GM23248 (cell line): Measurements from ENCODE around the gene FTL. TPM values are rescaled to one million over a fixed set of nuclear protein-coding genes. Genes with fewer than 3 reads are reported as not detected.

Experiments
- DNase-seq: peaks from one replicate; pipeline ENCODE4 v3.0.0-alpha.2; 2015
- H2AFZ ChIP-seq: fragments of 200-600 bp; sonication (generic); 2 replicates; pipeline ENCODE4 v1.6.1; 2016; ENCODE audit warnings: antibody characterized with exemption
- H3F3A ChIP-seq: fragments of 200-600 bp; sonication (generic); 2 replicates; pipeline ENCODE4 v1.6.1; 2016; ENCODE audit warnings: mild to moderate bottlenecking, antibody characterized with exemption, mixed run types; ENCODE audit not compliant: insufficient read depth
- H3K27ac ChIP-seq: fragments of 200-600 bp; sonication (generic); 2 replicates; pipeline ENCODE4 v1.5.1; 2016; ENCODE audit warnings: mild to moderate bottlenecking
- H3K27me3 ChIP-seq: fragments of 200-600 bp; sonication (generic); replicated peaks from 2 replicates; pipeline ENCODE4 v1.6.1; 2016; ENCODE audit warnings: mild to moderate bottlenecking; ENCODE audit not compliant: insufficient read depth
- H3K36me3 ChIP-seq: fragments of 200-600 bp; sonication (generic); 2 replicates; pipeline ENCODE4 v1.6.1; 2016; ENCODE audit warnings: low read depth, mild to moderate bottlenecking
- H3K4me1 ChIP-seq: fragments of 200-600 bp; sonication (generic); 2 replicates; pipeline ENCODE4 v1.6.1; 2016; ENCODE audit warnings: mild to moderate bottlenecking; ENCODE audit not compliant: insufficient read depth
- H3K4me2 ChIP-seq: fragments of 200-600 bp; sonication (generic); one replicate; pipeline ENCODE4 v1.6.1; 2016; ENCODE audit warnings: mild to moderate bottlenecking; ENCODE audit not compliant: unreplicated experiment
- H3K4me3 ChIP-seq: fragments of 200-600 bp; sonication (generic); 2 replicates; pipeline ENCODE4 v1.5.1; 2016; ENCODE audit warnings: mild to moderate bottlenecking
- H3K79me2 ChIP-seq: fragments of 200-600 bp; sonication (generic); 2 replicates; pipeline ENCODE4 v1.6.1; 2016; ENCODE audit warnings: mild to moderate bottlenecking; ENCODE audit not compliant: insufficient read depth
- H3K9ac ChIP-seq: fragments of 200-600 bp; sonication (generic); 2 replicates; pipeline ENCODE4 v1.6.1; 2016; ENCODE audit warnings: mild to moderate bottlenecking
- H3K9me2 ChIP-seq: fragments of 200-600 bp; sonication (generic); 2 replicates; pipeline ENCODE4 v1.6.1; 2016; ENCODE audit warnings: mixed run types, mild to moderate bottlenecking, moderate library complexity; ENCODE audit not compliant: insufficient read depth
- H3K9me3 ChIP-seq: fragments of 200-600 bp; sonication (generic); one replicate; pipeline ENCODE4 v1.6.1; 2017; ENCODE audit warnings: low read depth
- H4K20me1 ChIP-seq: fragments of 200-600 bp; sonication (generic); 2 replicates; pipeline ENCODE4 v1.6.0; 2016; ENCODE audit not compliant: insufficient read depth
- EZH2 ChIP-seq: fragments of 200-600 bp; sonication (generic); IDR thresholded peaks from 2 replicates; pipeline ENCODE4 v1.6.1; 2018; ENCODE audit warnings: antibody characterized with exemption, mild to moderate bottlenecking; ENCODE audit not compliant: insufficient read depth, poor library complexity, severe bottlenecking
- EZH2phosphoT487 ChIP-seq: fragments of 200-600 bp; sonication (generic); IDR thresholded peaks from 2 replicates; pipeline ENCODE4 v1.6.1; 2018; ENCODE audit warnings: antibody characterized with exemption, moderate library complexity, mild to moderate bottlenecking, low read depth; ENCODE audit not compliant: insufficient read depth
- WGBS, 2 experiments: methylation state at CpG; one replicate each; pipeline ENCODE4 v1.1.6; 2015 to 2017; ENCODE audit warnings: low lambda C conversion rate in 2 of 2, low coverage in 1 of 2; ENCODE audit errors: missing lambda C conversion rate in 2 of 2; 5-methylcytosine and 5-hydroxymethylcytosine counted together
- in situ Hi-C: fragments of 300-500 bp; cut with MboI; formaldehyde crosslinking; loops from 2 replicates; pipeline ENCODE4 v1.15.0; 2020
- polyA plus RNA-seq: library from polyadenylated mRNA; unstranded; fragments of >200 nt; fragmentation: Nextera tagmentation; extraction: Ambion mirVana; gene quantifications from 2 replicates; pipeline ENCODE4 v1.2.1, GENCODE V29; 2016
- total RNA-seq: library from RNA; depleted of rRNA; stranded (reverse); fragments of >200 nt; shearing (Covaris generic); gene quantifications from 2 replicates; pipeline ENCODE4 v1.2.3, GENCODE V29; 2014

Gene FTL
- total and polyA plus RNA-seq, 2 experiments from 2014 or later = 2,848 to 8,171 TPM

GRCh38 chr19:48945415-48945814, 19.7 kb upstream of the FTL start:
- Histone ChIP-seq H4K20me1 (no peaks in the 10 kb centered on the region), H3K27ac (no peak overlapping the region), H3F3A (no peaks in the 10 kb centered on the region), H3K9me3 (no peaks in the 10 kb centered on the region), H3K79me2 (no peaks in the 10 kb centered on the region), H3K4me3 (no peak overlapping the region), H3K4me1 (no peaks in the 10 kb centered on the region), H2AFZ (no peak overlapping the region), H3K9ac (no peak overlapping the region), H3K4me2 (no peak overlapping the region), H3K36me3 (no peaks in the 10 kb centered on the region), H3K9me2 (no peaks in the 10 kb centered on the region), H3K27me3 (no peaks in the 10 kb centered on the region)
- DNase-seq = peak; percentile 18
- in situ Hi-C loops = no loop called here
- WGBS, 2 experiments = 68 to 76% methylated on average over 4 to 5 of the region's 5 CpGs
- TF ChIP-seq EZH2phosphoT487 (no peak), EZH2 (no peak)

- Histone ChIP-seq H3F3A (no peaks in the 10 kb centered on the region), H3K4me1 (no peaks in the 10 kb centered on the region), H3K9me2 (no peaks in the 10 kb centered on the region), H3K9me3 (no peaks in the 10 kb centered on the region), H3K36me3 (no peaks in the 10 kb centered on the region), H3K9ac (no peak overlapping the region), H3K4me3 (no peak overlapping the region), H3K79me2 (no peaks in the 10 kb centered on the region), H2AFZ (no peak overlapping the region), H4K20me1 (no peaks in the 10 kb centered on the region), H3K27ac (no peak overlapping the region), H3K4me2 (no peak overlapping the region), H3K27me3 (no peaks in the 10 kb centered on the region)
- in situ Hi-C loops = no loop called here
- WGBS, 2 experiments = 32 to 37% methylated on average over 2 of the region's 2 CpGs
- DNase-seq = no peak
- TF ChIP-seq EZH2 (no peak), EZH2phosphoT487 (no peak)
Measured at GRCh38 chr19:48945817-48946216, 19.3 kb upstream of the FTL start.

- Histone ChIP-seq H3K79me2 (no peaks in the 10 kb centered on the region), H3K27ac (no peak overlapping the region), H2AFZ (no peak overlapping the region), H3K36me3 (no peaks in the 10 kb centered on the region), H4K20me1 (no peaks in the 10 kb centered on the region), H3K27me3 (no peaks in the 10 kb centered on the region), H3K4me1 (no peaks in the 10 kb centered on the region), H3F3A (no peaks in the 10 kb centered on the region), H3K9me3 (no peaks in the 10 kb centered on the region), H3K9me2 (no peaks in the 10 kb centered on the region), H3K4me2 (no peak overlapping the region), H3K9ac (no peak overlapping the region), H3K4me3 (no peak overlapping the region)
- WGBS, 2 experiments = 46 to 60% methylated on average over 8 to 9 of the region's 9 CpGs
- in situ Hi-C loops = no loop called here
- DNase-seq = no peak
- TF ChIP-seq EZH2 (no peak), EZH2phosphoT487 (no peak)
Measured at GRCh38 chr19:48946463-48947257, 18.4 kb upstream of the FTL start.

GRCh38 chr19:48947258-48947542, 17.9 kb upstream of the FTL start:
- H3K4me2 ChIP-seq = no peak overlapping the region
- no peaks in the 10 kb centered on the region for H3K9me2 ChIP-seq
- no peak overlapping the region for H3K27ac ChIP-seq
- H3K9me3 ChIP-seq = no peaks in the 10 kb centered on the region
- no peak overlapping the region for H2AFZ ChIP-seq
- in situ Hi-C loops = no loop called here
- H3F3A ChIP-seq = no peaks in the 10 kb centered on the region
- no peak for TF ChIP-seq EZH2phosphoT487
- TF ChIP-seq EZH2 = no peak
- H3K9ac ChIP-seq = no peak overlapping the region
- no peaks in the 10 kb centered on the region for H3K4me1 ChIP-seq
- WGBS, 2 experiments = 78% methylated on average over 3 of the region's 3 CpGs
- no peak overlapping the region for H3K4me3 ChIP-seq
- H4K20me1 ChIP-seq = no peaks in the 10 kb centered on the region
- no peaks in the 10 kb centered on the region for H3K79me2 ChIP-seq
- no peaks in the 10 kb centered on the region for H3K36me3 ChIP-seq
- no peak for DNase-seq
- H3K27me3 ChIP-seq = no peaks in the 10 kb centered on the region

GRCh38 chr19:48950159-48950558, 14.9 kb upstream of the FTL start:
- Histone ChIP-seq H3K79me2 (peaks cover 4% of the 10 kb centered on the region), H3K9me3 (no peaks in the 10 kb centered on the region), H4K20me1 (no peaks in the 10 kb centered on the region), H3K27ac (no peak overlapping the region), H3K27me3 (no peaks in the 10 kb centered on the region), H3K9ac (no peak overlapping the region), H3K9me2 (no peaks in the 10 kb centered on the region), H3K4me2 (no peak overlapping the region), H3K4me1 (no peaks in the 10 kb centered on the region), H2AFZ (no peak overlapping the region), H3K36me3 (no peaks in the 10 kb centered on the region), H3F3A (no peaks in the 10 kb centered on the region), H3K4me3 (no peak overlapping the region)
- TF ChIP-seq EZH2 (no peak), EZH2phosphoT487 (no peak)
- no peak for DNase-seq
- in situ Hi-C loops = no loop called here
- 69 to 78% methylated on average over 3 of the region's 3 CpGs for WGBS, 2 experiments
